HG02678 (cell line): ENCODE measurements around the gene FDXACB1.
"Not testable (repeated sequence)": the region's sequence is repeated elsewhere in the genome, so short reads cannot be mapped to it uniquely, and the experiment has no call there.

Experiments used
- ATAC-seq: cut with Tn5 transposase; IDR thresholded peaks from one replicate; pipeline ENCODE4 v1.9.1; 2021; ENCODE audit warnings: mild to moderate bottlenecking, moderate library complexity; ENCODE audit not compliant: unreplicated experiment

FDXACB1 gene

DNA sequence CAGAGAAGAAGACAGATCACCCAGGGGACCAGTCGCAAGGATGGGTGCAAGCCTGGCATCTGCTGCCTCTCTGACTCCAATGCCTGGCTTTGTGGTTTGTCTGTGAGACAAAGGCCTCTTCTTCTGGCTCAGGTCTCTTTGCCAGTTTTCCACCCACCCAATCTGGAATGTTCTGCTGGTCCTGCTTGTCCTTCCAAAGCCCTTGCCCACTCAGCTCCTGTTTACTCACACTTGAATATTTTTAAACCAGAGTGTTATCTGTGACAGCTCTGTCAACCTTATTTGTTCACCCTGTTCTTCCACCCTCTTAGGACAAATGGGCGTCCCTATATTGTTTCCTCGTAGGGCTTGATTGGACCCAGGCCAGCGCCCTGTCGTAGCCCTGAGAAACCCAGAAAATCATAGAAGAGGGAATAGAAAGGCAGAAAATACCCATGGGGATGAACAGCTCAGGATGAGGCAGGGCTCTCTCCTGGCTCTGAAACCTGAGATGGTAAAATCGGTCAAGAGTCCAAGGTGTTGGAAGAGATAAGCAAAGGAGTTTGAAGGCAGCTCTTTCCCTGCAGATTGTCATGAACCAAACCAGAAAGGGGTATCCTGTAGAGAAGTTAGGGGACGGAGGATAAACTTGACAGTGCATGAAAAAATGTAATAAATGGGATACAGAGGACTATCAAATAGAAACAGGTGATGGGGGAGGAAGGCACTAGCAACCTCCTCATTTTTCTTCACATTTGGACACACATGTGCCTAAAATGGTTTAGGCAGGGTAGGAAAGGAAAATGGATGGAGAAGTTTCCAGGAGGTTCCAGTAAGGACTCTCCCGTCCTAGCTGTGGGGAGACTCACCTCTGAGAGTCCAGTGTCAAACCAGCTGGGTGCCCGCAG is 32.0 kb upstream of the FDXACB1 start:
- ATAC-seq, result no peak

DNA sequence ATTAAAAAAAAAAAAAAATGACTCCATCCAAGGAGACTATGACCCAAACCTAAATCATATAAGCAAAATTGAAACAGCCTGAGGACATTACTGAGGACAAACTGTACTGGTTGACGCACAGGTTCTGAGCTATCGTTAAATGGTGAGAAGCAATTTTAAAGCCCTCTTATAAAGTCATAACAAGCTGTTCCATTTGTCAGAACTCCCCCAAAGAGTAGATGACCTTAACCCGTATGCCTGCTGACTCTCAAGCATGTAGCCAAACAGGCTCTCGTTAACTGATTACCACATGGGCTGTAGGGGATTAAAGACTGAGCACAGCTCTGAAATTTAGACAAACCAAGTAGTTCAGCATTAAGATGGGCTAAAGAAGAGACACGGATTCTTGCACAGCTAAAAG is 30.4 kb upstream of the FDXACB1 start:
- ATAC-seq, result no peak

DNA sequence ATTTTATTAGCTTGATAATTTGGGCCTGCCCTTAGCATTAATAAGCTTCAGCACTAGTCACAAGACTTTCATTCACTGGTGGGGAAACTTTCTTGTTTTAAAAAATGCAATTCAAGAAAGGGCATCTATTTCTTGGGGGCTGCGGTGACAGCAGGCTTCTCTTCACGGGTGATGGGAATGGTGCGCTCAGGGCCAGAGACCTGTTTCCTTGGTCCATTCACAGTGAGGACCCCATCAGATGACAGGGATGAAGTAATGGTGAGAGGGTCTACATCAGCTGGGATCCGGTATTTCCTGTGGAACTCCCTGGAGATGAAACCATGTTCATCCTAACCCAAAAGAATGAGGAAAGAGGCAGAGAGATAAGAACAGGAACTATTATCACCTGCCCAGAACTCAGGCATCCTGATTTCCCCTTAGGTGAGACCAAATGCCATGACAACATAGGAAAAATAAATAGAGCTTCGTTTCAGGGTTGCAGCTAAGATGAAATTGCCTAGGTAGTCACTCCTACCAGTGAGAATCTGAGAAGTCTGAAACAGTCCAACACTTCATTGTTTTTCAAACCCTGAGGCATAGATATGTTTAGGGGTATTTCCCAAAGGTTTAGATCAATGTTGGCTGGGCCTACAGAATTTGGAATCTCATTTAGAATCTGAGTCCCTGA is 29.8 kb upstream of the FDXACB1 start:
- ATAC-seq, result no peak

DNA sequence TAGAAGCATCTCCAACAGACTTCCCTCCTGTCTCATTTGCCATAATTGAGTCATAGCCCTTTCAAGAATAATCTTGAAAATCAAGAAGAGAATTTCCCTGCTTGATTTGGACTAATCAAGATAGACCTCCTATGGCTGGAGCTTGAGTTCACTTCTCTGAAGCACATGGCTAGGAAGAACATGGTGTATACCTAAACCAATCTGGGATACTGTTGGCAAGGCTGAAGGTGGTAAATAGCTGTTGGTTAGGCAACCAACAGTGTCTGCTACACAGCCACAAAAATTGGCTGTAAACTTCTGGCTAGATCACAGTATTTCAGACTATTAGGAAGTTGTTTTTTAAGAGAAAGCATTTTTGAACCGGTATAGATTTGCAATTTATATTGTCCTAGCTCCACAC is 27.7 kb upstream of the FDXACB1 start:
- no peak for ATAC-seq

DNA sequence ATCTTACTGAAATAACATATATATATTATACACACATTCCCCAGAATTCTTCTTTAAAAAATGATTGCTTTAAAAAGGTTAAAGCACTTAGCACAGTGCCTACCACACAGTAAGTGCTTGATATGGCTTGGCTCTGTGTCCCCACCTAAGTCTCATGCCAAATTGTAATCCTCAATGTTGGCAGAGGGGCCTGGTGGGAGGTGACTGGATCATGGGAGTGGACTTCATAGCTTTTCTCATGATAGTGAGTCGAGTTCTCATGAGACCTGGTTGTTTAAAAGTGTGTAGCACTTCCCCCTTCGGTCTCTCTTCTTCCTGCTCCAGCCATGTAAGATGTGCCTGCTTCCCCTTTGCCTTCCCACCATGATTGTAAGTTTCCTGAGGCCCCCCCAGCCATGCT is 26.4 kb upstream of the FDXACB1 start:
- no peak for ATAC-seq

DNA sequence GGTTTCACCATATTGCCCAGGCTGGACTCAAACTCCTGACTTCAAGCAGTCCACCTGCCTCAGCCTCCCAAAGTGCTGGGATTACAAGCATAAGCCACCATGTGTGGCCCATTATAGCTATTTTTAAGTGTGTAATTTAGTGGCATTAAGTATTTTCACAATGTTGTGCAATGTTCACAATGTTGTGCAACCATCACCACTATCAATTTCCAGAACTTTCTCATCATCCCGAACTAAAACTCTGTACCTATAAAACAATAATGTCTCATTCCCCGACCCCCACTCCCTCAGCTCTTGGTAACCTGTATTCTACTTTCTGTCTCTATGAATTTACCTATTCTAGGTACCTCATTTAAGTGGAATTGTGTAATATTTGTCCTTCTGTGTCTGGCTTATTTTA is 7.9 kb upstream of the FDXACB1 start:
- ATAC-seq, result no peak

DNA sequence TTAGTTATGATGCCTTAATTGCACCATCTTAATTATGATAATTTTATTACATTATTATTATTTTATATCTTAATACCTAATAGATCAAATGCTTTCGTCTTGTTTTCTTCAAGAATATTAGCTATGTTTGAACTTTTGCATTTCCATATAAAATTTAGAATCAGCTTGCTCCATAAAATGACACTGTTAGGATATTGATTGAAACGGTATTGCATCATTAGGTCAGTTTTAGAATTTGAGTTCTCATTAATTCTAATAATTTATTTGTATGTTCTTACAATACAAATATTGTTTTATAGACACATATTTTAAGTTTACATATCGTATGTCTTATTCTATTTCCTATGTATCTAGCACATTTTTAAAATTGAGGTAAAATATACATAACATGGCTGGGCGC is 7.1 kb upstream of the FDXACB1 start:
- ATAC-seq, result no peak

DNA sequence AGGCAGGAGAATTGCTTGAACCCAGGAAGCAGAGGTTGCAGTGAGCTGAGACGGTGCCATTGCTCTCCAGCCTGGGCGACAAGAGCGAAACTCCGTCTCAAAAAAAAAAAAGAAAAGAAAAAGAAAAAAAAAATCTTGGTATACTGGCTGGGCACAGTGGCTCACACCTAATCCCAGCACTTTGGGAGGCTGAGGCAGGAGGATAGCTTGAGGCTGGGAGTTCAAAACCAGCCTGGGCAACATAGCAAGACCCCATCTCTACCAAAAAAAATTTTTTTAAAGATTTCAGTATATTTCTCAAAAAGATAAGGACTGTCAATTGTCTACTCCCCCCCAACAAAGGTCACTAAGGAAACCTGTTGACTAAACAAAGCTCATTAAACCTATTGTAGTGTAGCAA is 6.1 kb upstream of the FDXACB1 start:
- not testable (repeated sequence) for ATAC-seq

DNA sequence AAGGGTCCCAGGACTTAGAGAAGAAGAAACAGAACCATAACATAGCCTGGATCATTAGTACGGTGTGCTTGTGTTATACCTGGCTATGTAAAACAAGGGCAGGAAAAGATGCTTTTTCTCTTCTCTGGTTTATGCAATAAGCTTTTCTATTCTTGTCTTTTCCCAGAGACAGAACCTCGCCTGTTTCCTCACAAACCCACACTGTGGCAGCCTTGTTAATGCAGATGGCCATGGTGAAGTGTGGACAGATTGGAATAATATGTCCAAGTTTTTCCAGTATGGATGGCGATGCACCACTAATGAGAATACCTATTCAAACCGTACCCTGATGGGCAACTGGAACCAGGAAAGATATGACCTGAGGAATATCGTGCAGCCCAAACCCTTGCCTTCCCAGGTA is 3.2 kb upstream of the FDXACB1 start:
- no peak for ATAC-seq

DNA sequence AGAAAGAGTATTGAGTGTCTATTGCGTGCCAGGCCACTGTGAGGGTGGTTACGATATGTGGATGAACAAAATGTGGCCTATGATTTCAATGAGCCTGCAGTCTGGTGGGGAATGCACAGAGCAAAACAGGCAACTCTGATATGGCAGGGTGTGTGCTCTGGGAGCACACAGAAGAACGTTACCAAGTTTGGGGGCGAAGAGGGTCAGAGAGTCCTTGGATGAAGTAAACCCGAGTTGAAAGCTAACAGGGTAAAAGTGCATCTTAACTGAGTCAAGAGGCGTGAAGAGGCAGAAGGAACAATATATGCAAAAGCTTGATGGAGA is 634 bp upstream of the FDXACB1 start:
- no peak for ATAC-seq

DNA sequence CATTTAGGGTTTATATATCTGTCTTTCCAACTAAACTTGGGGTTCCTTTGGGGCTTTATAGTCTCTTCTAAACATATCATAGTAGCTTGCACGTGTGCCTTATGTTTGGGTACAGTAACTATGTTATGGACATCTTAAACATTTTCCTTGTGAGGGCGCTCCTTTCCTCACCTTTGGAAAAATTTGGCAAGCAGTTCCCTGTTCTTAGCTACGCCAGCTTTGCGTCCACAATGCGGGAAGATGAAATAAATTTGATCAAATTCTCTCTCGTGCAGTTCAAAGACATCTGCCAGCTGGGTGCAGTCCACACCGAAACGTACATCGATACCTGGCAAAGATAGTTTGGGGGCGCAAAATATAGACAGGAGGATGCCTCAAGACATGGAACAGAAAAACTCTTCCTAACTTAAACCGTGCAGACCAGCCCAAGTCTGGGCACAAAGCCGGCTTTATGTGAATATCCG is 548 bp downstream of the FDXACB1 start:
- peak; percentile 11 for ATAC-seq

DNA sequence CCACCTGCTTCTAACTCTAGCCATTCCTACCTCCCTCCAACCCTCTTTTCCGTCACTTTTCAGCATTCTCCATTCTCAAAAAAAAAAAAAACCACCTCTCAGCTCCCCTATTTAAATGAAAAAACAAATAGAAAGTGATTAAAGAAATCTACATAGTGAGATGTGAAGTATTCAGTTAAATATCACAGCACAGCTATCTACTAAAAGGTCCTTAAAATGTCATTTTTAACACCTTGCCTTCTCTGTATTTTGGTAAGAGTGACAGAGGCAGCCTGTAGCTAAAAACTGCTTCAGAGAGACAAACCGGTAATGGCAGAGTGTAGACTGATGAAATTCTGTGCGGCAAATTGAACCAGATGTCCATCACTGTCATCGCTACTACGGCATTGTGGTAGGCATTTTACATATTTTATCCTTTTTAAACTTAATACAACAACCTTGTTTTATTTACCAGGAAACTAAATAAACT is 7.2 kb downstream of the FDXACB1 start:
- no peak for ATAC-seq

DNA sequence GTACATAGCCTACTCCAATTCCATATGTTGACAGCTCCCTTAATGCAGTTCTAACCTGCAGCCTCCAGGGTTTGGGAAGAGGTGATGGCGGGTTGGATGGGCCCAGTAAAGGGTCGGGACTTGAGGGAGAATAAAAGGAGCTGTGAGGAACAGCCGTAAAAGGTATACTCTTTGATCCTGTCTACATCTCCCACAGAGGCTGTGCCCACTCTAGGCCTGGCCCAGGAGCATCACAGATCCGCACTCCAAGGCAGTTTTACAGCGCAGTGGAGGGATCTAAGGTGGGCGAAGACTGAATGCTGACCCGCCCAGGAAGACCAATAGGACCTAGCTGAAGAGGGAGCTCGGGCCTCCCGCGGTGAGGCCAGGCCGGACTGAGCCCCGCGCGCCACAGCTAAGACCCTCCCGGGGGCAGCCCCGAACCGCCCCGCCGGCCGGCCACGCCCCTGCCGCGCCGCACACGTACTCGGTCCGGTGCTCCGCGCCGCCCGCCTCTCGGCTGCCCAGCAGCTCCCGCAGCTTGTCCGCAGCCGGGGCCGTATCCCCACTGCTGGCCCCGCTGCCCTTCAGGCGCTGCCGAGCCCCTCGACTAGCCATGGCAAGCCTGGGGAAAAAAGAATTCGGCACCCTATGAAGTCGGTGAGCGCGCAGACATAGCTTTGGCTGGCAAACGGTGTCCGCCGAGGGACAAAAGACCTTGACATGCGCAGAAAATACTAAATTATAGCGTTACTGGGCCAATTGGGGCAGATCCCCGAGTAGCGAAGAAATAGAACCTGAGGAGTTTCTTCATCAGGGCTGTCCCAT is 7.9 kb downstream of the FDXACB1 start, which contains the start of gene ALG9:
ALG9 (minus strand) TSS at position 696 of the 807 bp plus-strand sequence; CDS start at position 597, 99 bp downstream.
- peak; percentile 88 for ATAC-seq

DNA sequence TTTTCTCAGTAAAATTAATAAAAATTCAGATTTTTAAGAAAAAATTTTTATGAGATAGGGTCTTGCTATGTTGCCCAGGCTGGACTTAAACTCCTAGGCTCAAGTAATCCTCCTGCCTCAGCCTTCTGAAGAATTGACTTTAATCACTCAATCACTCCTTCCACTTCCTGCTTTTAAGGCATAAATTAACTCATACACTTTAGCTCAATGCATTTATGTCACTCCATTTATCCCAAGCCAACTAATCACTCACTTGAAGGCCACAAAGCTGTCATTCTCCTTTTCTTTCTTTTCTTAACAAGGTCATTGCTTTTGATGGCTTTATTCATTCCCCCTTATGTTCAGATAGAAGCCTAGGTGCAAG is 8.5 kb downstream of the FDXACB1 start:
- peak; percentile 19 for ATAC-seq

DNA sequence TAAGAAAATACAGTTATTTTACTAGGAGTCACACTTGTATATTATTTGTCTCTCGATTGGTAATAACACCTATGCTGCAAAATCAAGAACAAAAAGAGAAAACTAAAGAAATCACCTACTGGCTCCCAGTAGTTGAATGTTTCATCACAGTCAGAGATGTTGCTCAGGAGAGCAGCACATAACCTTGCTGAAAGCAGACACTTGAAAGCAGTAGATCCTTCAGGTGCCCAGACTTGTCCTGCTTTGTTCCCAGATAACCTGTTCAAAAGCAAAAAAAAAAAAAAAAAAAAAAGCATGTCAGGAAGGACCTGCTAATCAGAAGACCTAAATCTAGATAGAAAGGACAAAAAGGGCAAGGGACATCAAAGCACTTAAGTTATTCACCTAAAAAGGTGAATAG is 8.9 kb downstream of the FDXACB1 start:
- ATAC-seq, result no peak

DNA sequence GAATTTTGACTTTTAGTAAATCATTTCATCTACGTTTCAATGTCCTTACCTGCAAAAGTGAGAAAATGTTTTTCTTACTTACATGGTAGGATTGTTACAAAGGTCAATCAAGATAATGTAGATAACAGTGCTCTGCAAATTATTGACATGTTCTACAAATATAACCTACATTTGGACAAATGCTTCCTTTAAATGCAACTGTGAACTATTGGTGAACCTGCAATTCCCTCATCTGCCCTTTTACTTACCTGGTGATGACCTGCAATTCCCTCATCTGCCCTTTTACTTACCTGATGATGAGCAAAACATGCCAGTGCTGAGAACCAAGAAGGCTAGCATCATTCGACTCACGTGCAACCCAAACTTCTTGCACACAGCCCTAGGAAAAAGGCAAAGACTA is 18.7 kb downstream of the FDXACB1 start:
- ATAC-seq, result no peak

DNA sequence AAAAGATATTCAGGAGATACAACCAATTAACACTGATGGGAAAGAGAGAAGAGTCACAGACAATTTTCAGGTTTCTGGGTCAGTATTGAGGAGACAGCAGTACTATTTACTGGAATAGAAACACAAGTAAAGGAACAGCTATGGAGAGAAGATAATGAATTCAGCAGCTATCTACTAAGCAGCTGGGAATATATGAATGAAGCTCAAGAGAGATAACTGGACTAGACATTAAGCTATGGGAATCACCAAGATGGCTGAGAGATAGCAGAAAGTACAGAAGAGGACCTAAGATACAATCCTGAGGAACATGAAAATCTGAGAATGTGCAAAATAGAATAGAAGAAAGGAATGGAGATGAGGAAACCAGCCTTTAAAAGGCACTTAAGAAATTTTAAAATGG is 23.5 kb downstream of the FDXACB1 start:
- ATAC-seq, result no peak

DNA sequence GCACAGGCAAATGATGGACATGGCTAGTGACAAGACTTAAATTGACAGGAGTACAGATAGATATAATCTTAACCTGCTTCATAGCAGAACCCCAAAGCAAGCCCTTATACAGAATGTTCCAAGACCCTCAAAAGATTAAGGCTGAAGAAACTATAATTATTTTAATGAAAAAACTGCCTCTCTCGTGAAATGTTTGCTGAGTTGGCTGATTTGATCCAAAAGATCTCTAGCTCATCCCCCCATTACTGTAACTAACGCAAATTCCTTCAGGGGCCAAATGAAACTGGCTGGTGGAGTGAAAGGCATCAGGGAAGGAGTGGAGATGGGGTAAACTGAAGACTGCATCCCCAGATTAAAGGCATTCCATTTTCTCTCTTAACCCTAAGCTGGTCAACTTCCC is 26.9 kb downstream of the FDXACB1 start:
- no peak for ATAC-seq

DNA sequence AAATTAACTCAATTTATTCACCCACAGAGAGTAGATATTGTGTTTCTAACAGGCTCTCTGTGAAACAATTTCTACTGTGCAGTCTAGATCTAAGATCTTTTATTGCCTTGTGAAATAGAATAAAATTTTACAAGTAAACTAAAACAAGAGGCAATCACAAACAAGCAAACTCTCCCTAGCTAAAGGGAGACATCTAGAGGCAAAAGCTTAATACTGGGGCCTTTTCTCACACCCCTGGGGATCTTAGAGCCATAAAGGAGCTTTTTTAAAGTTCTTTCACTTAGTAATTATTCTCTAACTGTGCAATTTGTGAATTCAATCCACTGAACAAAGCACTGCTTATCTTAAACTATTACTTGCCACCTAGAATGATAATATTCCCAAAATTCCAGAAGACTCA is 27.3 kb downstream of the FDXACB1 start:
- no peak for ATAC-seq

DNA sequence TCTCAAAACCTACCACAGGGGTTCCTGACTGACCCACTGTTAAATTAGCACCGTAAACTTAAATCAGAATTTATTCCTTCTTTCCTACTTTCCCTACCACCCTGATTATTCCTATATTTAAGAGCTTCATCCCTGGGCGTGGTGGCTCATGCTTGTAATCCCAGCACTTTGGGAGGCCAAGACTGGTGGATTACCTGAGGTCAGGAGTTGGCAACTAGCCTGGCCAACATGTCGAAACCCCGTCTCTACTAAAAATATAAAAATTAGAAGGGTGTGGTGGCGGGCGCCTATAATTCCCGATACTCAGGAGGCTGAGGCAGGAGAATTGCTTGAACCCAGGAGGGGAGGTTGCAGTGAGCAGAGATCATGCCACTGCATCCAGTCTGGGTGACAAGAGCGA is 27.9 kb downstream of the FDXACB1 start:
- ATAC-seq, result no peak

DNA sequence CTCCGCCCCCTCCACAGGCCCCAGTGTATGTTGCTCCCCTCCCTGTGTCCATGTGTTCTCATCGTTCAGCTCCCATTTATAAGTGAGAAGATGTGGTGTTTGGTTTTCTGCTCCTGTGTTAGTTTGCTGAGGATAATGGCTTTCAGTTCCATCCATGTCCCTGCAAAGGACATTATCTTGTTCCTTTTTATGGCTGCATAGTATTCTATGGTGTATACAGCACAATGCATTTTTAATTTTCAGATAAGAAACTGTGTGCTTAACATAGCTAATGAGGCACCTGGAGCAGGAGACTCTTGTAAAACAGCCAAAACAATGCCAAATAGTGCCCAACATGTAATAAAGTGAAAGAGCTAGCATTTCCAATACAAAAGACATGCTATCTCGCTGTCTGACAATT is 29.3 kb downstream of the FDXACB1 start:
- ATAC-seq, result no peak

DNA sequence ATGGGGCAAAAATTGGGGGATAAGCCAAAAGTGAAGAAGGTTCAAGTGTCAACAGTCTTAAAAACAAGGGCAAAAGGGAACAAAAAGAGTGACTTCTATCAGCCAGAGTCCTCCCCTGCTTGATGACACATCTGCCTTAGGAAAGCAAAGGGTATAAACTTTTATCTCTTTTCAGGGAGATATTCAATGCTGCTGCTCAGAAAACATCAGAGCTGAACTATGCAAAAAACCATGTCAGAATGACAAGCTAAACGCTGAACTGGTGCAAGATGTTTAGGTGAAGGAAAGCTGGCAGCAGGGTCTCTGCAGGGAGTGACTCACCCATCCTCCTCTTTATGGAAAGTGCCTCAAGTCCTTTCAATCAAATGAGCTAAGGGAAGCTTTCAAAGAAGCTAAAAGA is 32.3 kb downstream of the FDXACB1 start:
- ATAC-seq, result no peak
